ENCODE results near the gene CACNA2D3.

The CACNA2D3 gene

GRCh38 chr3:54818942-54819341 is 696.6 kb downstream of the CACNA2D3 start:
- TF ChIP-seq POLR2AphosphoS5 (IDR thresholded peaks at IDR 0.05; ENCODE audit: borderline replicate concordance, low read depth, low read length) (no peak), EZH2 (IDR thresholded peaks at IDR 0.05) (no peak), FOXP2 (optimal IDR thresholded peaks at IDR 0.05; ENCODE audit: control extremely low read depth, extremely low read length, insufficient read depth) (no peak)
- no peak overlapping the region for H3K27ac ChIP-seq

GRCh38 chr3:54819946-54820345 is 697.6 kb downstream of the CACNA2D3 start:
- Histone ChIP-seq H3K9me3 (ENCODE audit: low read depth, low read length) (no peaks in the 10 kb centered on the region), H3K9ac (ENCODE audit: insufficient read length) (no peak overlapping the region), H3K4me3 (no peak overlapping the region), H3K27ac (no peak overlapping the region), H3K36me3 (ENCODE audit: insufficient read depth, low read length) (no peaks in the 10 kb centered on the region)
- no peak for DNase-seq (ENCODE audit: low read depth, low spot score)
- TF ChIP-seq POLR2AphosphoS5 (IDR thresholded peaks at IDR 0.05; ENCODE audit: borderline replicate concordance, low read depth, low read length), result no peak
- no peak for TF ChIP-seq EZH2 (IDR thresholded peaks at IDR 0.05)
- no peak for TF ChIP-seq FOXP2 (optimal IDR thresholded peaks at IDR 0.05; ENCODE audit: control extremely low read depth, extremely low read length, insufficient read depth)

More at GRCh38 chr3:54818942-54819341, 696.6 kb downstream of the CACNA2D3 start:
- DNase-seq (ENCODE audit: low read depth, low spot score), result no peak
- H3K9me3 ChIP-seq (ENCODE audit: low read depth, low read length), result no peaks in the 10 kb centered on the region
- no peak overlapping the region for H3K4me3 ChIP-seq
- no peaks in the 10 kb centered on the region for H3K36me3 ChIP-seq (ENCODE audit: insufficient read depth, low read length)
- no peak overlapping the region for H3K9ac ChIP-seq (ENCODE audit: insufficient read length)

- no peaks in the 10 kb centered on the region for H3K36me3 ChIP-seq (ENCODE audit: insufficient read depth, low read length)
- H3K4me3 ChIP-seq, result no peak overlapping the region
- DNase-seq (ENCODE audit: low read depth, low spot score), result no peak
- TF ChIP-seq EZH2 (IDR thresholded peaks at IDR 0.05) (no peak), POLR2AphosphoS5 (IDR thresholded peaks at IDR 0.05; ENCODE audit: borderline replicate concordance, low read depth, low read length) (no peak), FOXP2 (optimal IDR thresholded peaks at IDR 0.05; ENCODE audit: control extremely low read depth, extremely low read length, insufficient read depth) (no peak)
- no peak overlapping the region for H3K9ac ChIP-seq (ENCODE audit: insufficient read length)
- no peaks in the 10 kb centered on the region for H3K9me3 ChIP-seq (ENCODE audit: low read depth, low read length)
- H3K27ac ChIP-seq, result no peak overlapping the region
These were observed 699.9 kb downstream of the CACNA2D3 start for GRCh38 chr3:54822206-54822605.

- Histone ChIP-seq H3K27ac (no peak overlapping the region), H3K4me3 (no peak overlapping the region)
- DNase-seq (ENCODE audit: low read depth, low spot score), result no peak
These were observed 703.9 kb downstream of the CACNA2D3 start for GRCh38 chr3:54826251-54826691.

GRCh38 chr3:54827056-54827687 is 704.8 kb downstream of the CACNA2D3 start:
- no peak for DNase-seq (ENCODE audit: low read depth, low spot score)
- no peak overlapping the region for H3K9ac ChIP-seq (ENCODE audit: insufficient read length)
- TF ChIP-seq POLR2AphosphoS5 (IDR thresholded peaks at IDR 0.05; ENCODE audit: borderline replicate concordance, low read depth, low read length), result no peak
- no peak for TF ChIP-seq EZH2 (IDR thresholded peaks at IDR 0.05)
- no peak for TF ChIP-seq FOXP2 (optimal IDR thresholded peaks at IDR 0.05; ENCODE audit: control extremely low read depth, extremely low read length, insufficient read depth)
- peak overlapping the region; percentile 30; the same call in 1 of the 2 replicates for H3K4me3 ChIP-seq
- no peaks in the 10 kb centered on the region for H3K36me3 ChIP-seq (ENCODE audit: insufficient read depth, low read length)
- no peaks in the 10 kb centered on the region for H3K9me3 ChIP-seq (ENCODE audit: low read depth, low read length)
- no peak overlapping the region for H3K27ac ChIP-seq

More at GRCh38 chr3:54826251-54826691, 703.9 kb downstream of the CACNA2D3 start:
- no peaks in the 10 kb centered on the region for H3K9me3 ChIP-seq (ENCODE audit: low read depth, low read length)
- TF ChIP-seq POLR2AphosphoS5 (IDR thresholded peaks at IDR 0.05; ENCODE audit: borderline replicate concordance, low read depth, low read length) (no peak), EZH2 (IDR thresholded peaks at IDR 0.05) (no peak), FOXP2 (optimal IDR thresholded peaks at IDR 0.05; ENCODE audit: control extremely low read depth, extremely low read length, insufficient read depth) (no peak)
- H3K36me3 ChIP-seq (ENCODE audit: insufficient read depth, low read length), result no peaks in the 10 kb centered on the region
- H3K9ac ChIP-seq (ENCODE audit: insufficient read length), result no peak overlapping the region

GRCh38 chr3:54827776-54828175 is 705.4 kb downstream of the CACNA2D3 start:
- H3K4me3 ChIP-seq, result peak overlapping the region; percentile 30; the same call in 1 of the 2 replicates
- H3K9me3 ChIP-seq (ENCODE audit: low read depth, low read length), result no peaks in the 10 kb centered on the region
- no peak overlapping the region for H3K27ac ChIP-seq
- no peak for DNase-seq (ENCODE audit: low read depth, low spot score)
- H3K9ac ChIP-seq (ENCODE audit: insufficient read length), result no peak overlapping the region
- no peaks in the 10 kb centered on the region for H3K36me3 ChIP-seq (ENCODE audit: insufficient read depth, low read length)
- TF ChIP-seq EZH2 (IDR thresholded peaks at IDR 0.05) (no peak), POLR2AphosphoS5 (IDR thresholded peaks at IDR 0.05; ENCODE audit: borderline replicate concordance, low read depth, low read length) (peak; percentile 48; the same call in 1 of the 2 replicates), FOXP2 (optimal IDR thresholded peaks at IDR 0.05; ENCODE audit: control extremely low read depth, extremely low read length, insufficient read depth) (no peak)

GRCh38 chr3:54830658-54831057 is 708.3 kb downstream of the CACNA2D3 start:
- Histone ChIP-seq H3K9ac (ENCODE audit: insufficient read length) (no peak overlapping the region), H3K27ac (no peak overlapping the region), H3K4me3 (no peak overlapping the region), H3K36me3 (ENCODE audit: insufficient read depth, low read length) (no peaks in the 10 kb centered on the region), H3K9me3 (ENCODE audit: low read depth, low read length) (no peaks in the 10 kb centered on the region)
- no peak for DNase-seq (ENCODE audit: low read depth, low spot score)
- TF ChIP-seq POLR2AphosphoS5 (IDR thresholded peaks at IDR 0.05; ENCODE audit: borderline replicate concordance, low read depth, low read length), result no peak
- no peak for TF ChIP-seq EZH2 (IDR thresholded peaks at IDR 0.05)

GRCh38 chr3:54831112-54831511 is 708.8 kb downstream of the CACNA2D3 start:
- Histone ChIP-seq H3K9me3 (ENCODE audit: low read depth, low read length) (no peaks in the 10 kb centered on the region), H3K27ac (no peak overlapping the region), H3K36me3 (ENCODE audit: insufficient read depth, low read length) (no peaks in the 10 kb centered on the region), H3K9ac (ENCODE audit: insufficient read length) (no peak overlapping the region), H3K4me3 (no peak overlapping the region)
- no peak for DNase-seq (ENCODE audit: low read depth, low spot score)
- TF ChIP-seq POLR2AphosphoS5 (IDR thresholded peaks at IDR 0.05; ENCODE audit: borderline replicate concordance, low read depth, low read length), result no peak
- no peak for TF ChIP-seq EZH2 (IDR thresholded peaks at IDR 0.05)
- TF ChIP-seq FOXP2 (optimal IDR thresholded peaks at IDR 0.05; ENCODE audit: control extremely low read depth, extremely low read length, insufficient read depth), result no peak

- Histone ChIP-seq H3K9me3 (ENCODE audit: low read depth, low read length) (no peaks in the 10 kb centered on the region), H3K9ac (ENCODE audit: insufficient read length) (no peak overlapping the region), H3K27ac (no peak overlapping the region), H3K4me3 (no peak overlapping the region), H3K36me3 (ENCODE audit: insufficient read depth, low read length) (no peaks in the 10 kb centered on the region)
- TF ChIP-seq POLR2AphosphoS5 (IDR thresholded peaks at IDR 0.05; ENCODE audit: borderline replicate concordance, low read depth, low read length) (no peak), EZH2 (IDR thresholded peaks at IDR 0.05) (no peak), FOXP2 (optimal IDR thresholded peaks at IDR 0.05; ENCODE audit: control extremely low read depth, extremely low read length, insufficient read depth) (no peak)
- no peak for DNase-seq (ENCODE audit: low read depth, low spot score)
These were observed 710.5 kb downstream of the CACNA2D3 start for GRCh38 chr3:54832876-54833275.
